GM06990 (cell line): ENCODE data around the gene BANK1.

Source experiments
- DNase-seq: peaks from one replicate; pipeline ENCODE4 v3.0.0-alpha.2; 2011; ENCODE audit not compliant: insufficient read length; ENCODE audit errors: extremely low read depth
- H3K27me3 ChIP-seq: replicated peaks from 2 replicates; pipeline ENCODE4 v1.6.0; 2011; ENCODE audit warnings: low read length; ENCODE audit not compliant: control insufficient read depth, insufficient read depth
- H3K36me3 ChIP-seq: 2 replicates; pipeline ENCODE4 v1.5.1; 2011; ENCODE audit warnings: low read length; ENCODE audit not compliant: control insufficient read depth, insufficient read depth
- H3K4me3 ChIP-seq: replicated peaks from 2 replicates; pipeline ENCODE4 v1.5.1; 2011; ENCODE audit warnings: low read depth, mild to moderate bottlenecking, control low read depth, low read length
- TF ChIP-seq, protein P1 (sequence below): IDR thresholded peaks from 2 replicates; pipeline ENCODE4 v1.5.1; 2011; ENCODE audit warnings: low read length, control low read depth, mild to moderate bottlenecking, inconsistent platforms; ENCODE audit not compliant: insufficient read depth, poor library complexity, severe bottlenecking

The BANK1 gene

DNA sequence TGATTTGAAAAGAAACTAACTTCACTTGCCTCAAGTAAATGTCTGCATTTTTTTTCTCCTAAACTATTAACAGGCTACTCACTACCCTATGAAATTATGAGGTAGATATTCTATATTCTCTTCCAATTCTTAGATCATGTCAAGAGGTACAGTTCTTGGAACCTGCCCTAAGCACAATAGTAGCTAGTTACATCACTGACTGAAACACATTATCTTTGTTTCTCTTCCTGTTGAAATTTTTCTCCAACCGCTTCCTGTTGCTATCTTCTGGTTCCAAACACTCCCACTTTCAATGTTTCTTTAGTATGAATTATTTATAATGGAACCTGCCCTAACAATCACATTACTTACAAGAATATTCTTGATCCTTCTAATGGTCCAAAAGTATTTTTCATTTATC, 5.0 kb upstream of the BANK1 start:
- Histone ChIP-seq H3K27me3 (no peaks in the 10 kb centered on the region), H3K4me3 (no peak overlapping the region), H3K36me3 (no peaks in the 10 kb centered on the region)
- no peak for DNase-seq
- TF ChIP-seq, protein P1, sequence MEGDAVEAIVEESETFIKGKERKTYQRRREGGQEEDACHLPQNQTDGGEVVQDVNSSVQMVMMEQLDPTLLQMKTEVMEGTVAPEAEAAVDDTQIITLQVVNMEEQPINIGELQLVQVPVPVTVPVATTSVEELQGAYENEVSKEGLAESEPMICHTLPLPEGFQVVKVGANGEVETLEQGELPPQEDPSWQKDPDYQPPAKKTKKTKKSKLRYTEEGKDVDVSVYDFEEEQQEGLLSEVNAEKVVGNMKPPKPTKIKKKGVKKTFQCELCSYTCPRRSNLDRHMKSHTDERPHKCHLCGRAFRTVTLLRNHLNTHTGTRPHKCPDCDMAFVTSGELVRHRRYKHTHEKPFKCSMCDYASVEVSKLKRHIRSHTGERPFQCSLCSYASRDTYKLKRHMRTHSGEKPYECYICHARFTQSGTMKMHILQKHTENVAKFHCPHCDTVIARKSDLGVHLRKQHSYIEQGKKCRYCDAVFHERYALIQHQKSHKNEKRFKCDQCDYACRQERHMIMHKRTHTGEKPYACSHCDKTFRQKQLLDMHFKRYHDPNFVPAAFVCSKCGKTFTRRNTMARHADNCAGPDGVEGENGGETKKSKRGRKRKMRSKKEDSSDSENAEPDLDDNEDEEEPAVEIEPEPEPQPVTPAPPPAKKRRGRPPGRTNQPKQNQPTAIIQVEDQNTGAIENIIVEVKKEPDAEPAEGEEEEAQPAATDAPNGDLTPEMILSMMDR: no peak

DNA sequence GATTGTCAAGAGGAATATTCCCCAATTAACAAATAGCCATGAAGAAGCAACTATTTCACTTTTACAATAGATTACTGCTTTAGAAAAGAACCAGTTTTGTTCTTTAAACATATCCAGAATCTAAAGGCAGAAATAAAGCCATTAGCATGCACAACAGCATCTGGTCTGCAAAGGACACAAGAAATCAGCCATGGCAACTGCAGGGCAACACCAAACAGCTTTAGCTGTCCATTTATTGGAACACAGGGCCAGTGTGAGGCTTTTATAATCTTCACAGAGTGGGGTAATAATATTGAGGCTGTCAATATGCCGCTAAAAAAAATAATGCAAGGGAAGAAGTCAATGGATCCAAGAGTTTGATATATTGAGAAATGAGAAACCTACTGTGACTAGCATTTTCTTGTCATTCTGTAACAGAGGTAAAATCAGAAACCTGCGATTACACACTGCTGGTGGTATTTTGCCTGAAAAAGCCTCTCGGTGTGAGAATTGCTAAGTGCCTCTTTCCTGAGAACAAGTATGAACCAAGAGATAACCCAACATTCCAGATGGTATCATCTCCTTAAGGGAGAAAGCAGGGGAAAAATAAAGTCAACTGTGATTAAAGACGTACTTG, 2.7 kb upstream of the BANK1 start:
- H3K4me3 ChIP-seq: no peak overlapping the region
- no peak for DNase-seq
- H3K27me3 ChIP-seq: no peaks in the 10 kb centered on the region
- TF ChIP-seq, protein P1: no peak
- H3K36me3 ChIP-seq: no peaks in the 10 kb centered on the region

DNA sequence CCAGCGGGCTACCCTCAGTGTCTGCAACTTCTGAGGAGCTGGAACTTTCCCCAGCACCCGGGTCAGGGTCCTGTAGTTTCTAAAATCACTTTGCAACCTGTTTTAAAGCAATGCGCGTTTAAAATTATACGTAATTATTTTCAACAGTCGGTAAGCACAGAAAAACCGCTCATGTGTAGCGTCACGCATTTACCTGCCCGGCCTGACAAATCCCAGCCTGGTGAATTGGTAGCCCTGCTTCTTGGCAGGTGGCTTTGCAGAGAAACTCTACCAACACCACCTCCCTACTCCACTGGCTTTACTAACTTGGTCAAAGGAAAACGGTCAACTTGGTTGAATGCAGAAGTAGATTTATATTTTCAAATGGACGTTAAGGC, 640 bp downstream of the BANK1 start:
- no peaks in the 10 kb centered on the region for H3K36me3 ChIP-seq
- TF ChIP-seq, protein P1: no peak
- H3K4me3 ChIP-seq: peak overlapping the region; percentile 75
- DNase-seq: no peak
- no peaks in the 10 kb centered on the region for H3K27me3 ChIP-seq

DNA sequence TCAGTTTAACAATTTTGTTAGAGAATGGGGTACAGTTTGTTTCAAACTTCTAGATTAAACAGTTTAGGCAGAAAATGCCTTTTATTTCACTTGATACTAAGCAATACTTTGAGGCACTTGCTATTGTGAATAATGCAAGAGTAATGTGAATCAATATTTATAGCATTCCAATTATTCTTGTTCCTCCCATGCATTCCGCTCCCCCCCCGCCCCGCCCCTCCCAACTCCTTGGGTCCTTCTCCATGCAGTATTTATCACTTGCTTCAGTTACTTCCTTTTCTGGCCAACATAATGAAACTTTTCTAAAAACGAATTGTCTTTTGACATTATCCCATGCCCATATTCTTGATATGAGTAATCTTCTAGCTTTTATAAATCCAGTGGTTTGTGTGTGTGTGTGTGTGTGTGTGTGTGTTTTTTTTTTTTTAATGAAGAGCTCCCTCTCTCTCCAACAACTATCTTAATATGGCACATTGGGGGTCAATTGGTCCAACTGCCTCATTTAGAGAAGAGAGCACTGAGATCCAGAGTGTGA, 1.6 kb downstream of the BANK1 start:
- Histone ChIP-seq H3K4me3 (no peak overlapping the region), H3K36me3 (no peaks in the 10 kb centered on the region), H3K27me3 (no peaks in the 10 kb centered on the region)
- DNase-seq: no peak
- TF ChIP-seq, protein P1: no peak

DNA sequence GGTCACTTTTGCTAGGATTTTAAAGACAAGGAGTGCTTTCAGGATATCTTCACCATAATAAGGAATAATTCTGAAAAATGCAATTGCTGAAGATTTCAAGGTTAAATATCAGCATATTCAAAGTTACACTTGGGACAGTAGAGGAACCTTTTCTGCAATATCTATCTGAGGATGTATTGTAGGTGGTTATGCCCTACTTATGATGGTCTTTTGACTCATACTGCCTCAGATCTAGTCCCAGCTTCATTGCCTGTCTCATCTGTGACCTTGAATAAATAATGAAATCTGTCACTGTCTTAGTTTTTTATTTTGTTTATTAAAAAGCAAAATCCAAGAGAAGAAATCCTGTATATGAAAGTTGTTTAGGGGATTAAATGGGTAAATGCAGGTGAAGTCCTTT, 2.9 kb downstream of the BANK1 start:
- Histone ChIP-seq H3K27me3 (no peaks in the 10 kb centered on the region), H3K4me3 (no peak overlapping the region), H3K36me3 (no peaks in the 10 kb centered on the region)
- TF ChIP-seq, protein P1: no peak
- no peak for DNase-seq

DNA sequence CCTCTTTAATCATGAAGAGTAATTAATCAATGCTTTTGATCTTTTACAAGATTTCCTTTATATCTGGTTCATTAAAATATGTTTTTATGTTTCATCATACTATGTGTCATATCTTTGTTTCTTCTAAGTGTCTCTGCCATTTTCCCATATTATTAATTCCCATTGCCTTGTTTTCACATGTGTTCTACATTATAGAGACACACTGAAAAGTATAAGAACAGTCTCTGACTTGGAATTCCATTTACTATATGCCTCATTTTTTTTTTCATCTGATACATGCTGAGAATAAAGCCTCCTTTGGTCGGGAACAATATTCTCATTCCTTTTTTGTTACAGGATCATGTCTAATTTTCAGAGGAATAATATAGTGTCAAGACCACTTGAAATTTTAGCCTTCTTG, 4.3 kb downstream of the BANK1 start:
- Histone ChIP-seq H3K36me3 (no peaks in the 10 kb centered on the region), H3K4me3 (no peak overlapping the region), H3K27me3 (no peaks in the 10 kb centered on the region)
- TF ChIP-seq, protein P1: no peak
- DNase-seq: no peak
